Naive thymus-derived CD4-positive, alpha-beta T cell (primary cell): ENCODE results near the gene CYP27C1. TPM values are rescaled to one million over a fixed set of nuclear protein-coding genes. Genes with fewer than 3 reads are reported as not detected.
"Not testable (repeated sequence)": the region's sequence is repeated elsewhere in the genome, so short reads cannot be mapped to it uniquely, and the experiment has no call there.

ENCODE experiments used
- ATAC-seq: fragments of 150-1000 bp; cut with Tn5 transposase; 2 replicates; pipeline ENCODE4 v1.10.0; 2021; ENCODE audit warnings: mild to moderate bottlenecking, moderate library complexity
- CTCF ChIA-PET: fragments of 350-600 bp; sonication (Branson Sonifier 250); formaldehyde crosslinking; loops from one replicate; lab custom pipeline; 2021; ENCODE audit warnings: antibody characterized with exemption; lab: Charles Lee
- POLR2A ChIA-PET: fragments of 350-600 bp; sonication (Branson Sonifier 250); formaldehyde crosslinking; loops from one replicate; lab custom pipeline; 2021; ENCODE audit warnings: antibody characterized with exemption, inconsistent platforms; lab: Charles Lee
- DNase-seq, 9 donors: peaks; one replicate each; pipeline versions ENCODE4 v3.0.0 to v3.0.0-alpha.2; 2020 to 2022; ENCODE audit warnings: mixed read lengths in 1 of 9
- H3K27ac ChIP-seq: one replicate; pipeline ENCODE4 v1.7.0; 2013; ENCODE audit warnings: mild to moderate bottlenecking, low read depth, low read length, moderate library complexity
- H3K27me3 ChIP-seq, 2 donors: one replicate each; pipeline ENCODE4 v1.7.0; 2013; ENCODE audit warnings: low read length in 2 of 2, mild to moderate bottlenecking in 2 of 2, moderate library complexity in 2 of 2; ENCODE audit not compliant: control insufficient read depth in 2 of 2, insufficient read depth in 2 of 2
- H3K36me3 ChIP-seq, 3 experiments: 1 replicate in 2 of 3; 2 replicates in 1 of 3; pipeline ENCODE4 v1.7.0; 2013; ENCODE audit warnings: low read length in 3 of 3, mild to moderate bottlenecking in 3 of 3, moderate library complexity in 1 of 3; ENCODE audit not compliant: insufficient read depth in 3 of 3, control insufficient read depth in 2 of 3
- H3K4me1 ChIP-seq, 2 donors: one replicate each; pipeline ENCODE4 v1.7.0; 2013; ENCODE audit warnings: low read length in 2 of 2, mild to moderate bottlenecking in 2 of 2, moderate library complexity in 1 of 2; ENCODE audit not compliant: control insufficient read depth in 2 of 2, insufficient read depth in 2 of 2
- H3K4me3 ChIP-seq: 2 replicates; pipeline ENCODE4 v1.7.0; 2013; ENCODE audit warnings: mild to moderate bottlenecking, low read length
- H3K9me3 ChIP-seq, 3 experiments: 1 replicate in 2 of 3; 2 replicates in 1 of 3; pipeline ENCODE4 v1.7.0; 2013; ENCODE audit warnings: low read length in 3 of 3; ENCODE audit not compliant: control insufficient read depth in 2 of 3
- H3K27ac Mint-ChIP-seq, 9 donors: one replicate each; pipeline ENCODE4 v1.8.0; 2020 to 2022; ENCODE audit warnings: mixed read lengths in 9 of 9, mild to moderate bottlenecking in 8 of 9, moderate library complexity in 5 of 9, inconsistent platforms in 2 of 9
- H3K27me3 Mint-ChIP-seq, 5 donors: one replicate each; pipeline ENCODE4 v1.8.0; 2021 to 2022; ENCODE audit warnings: mixed read lengths in 5 of 5, mild to moderate bottlenecking in 1 of 5
- H3K36me3 Mint-ChIP-seq, 5 donors: one replicate each; pipeline ENCODE4 v1.8.0; 2020 to 2022; ENCODE audit warnings: mixed read lengths in 5 of 5, mild to moderate bottlenecking in 3 of 5, inconsistent platforms in 1 of 5
- H3K4me1 Mint-ChIP-seq, 7 donors: one replicate each; pipeline ENCODE4 v1.8.0; 2020 to 2022; ENCODE audit warnings: mixed read lengths in 7 of 7, mild to moderate bottlenecking in 3 of 7, inconsistent platforms in 1 of 7
- H3K4me3 Mint-ChIP-seq, 10 donors: one replicate each; pipeline ENCODE4 v1.8.0; 2020 to 2022; ENCODE audit warnings: mild to moderate bottlenecking in 10 of 10, mixed read lengths in 10 of 10, moderate library complexity in 6 of 10, inconsistent platforms in 2 of 10
- H3K9me3 Mint-ChIP-seq, 11 donors: one replicate each; pipeline ENCODE4 v1.8.0; 2020 to 2022; ENCODE audit warnings: mixed read lengths in 11 of 11, mild to moderate bottlenecking in 4 of 11, inconsistent platforms in 1 of 11, moderate library complexity in 1 of 11
- intact Hi-C, 2 donors: fragments of 100-400 bp; cut with micrococcal nuclease; formaldehyde crosslinking; loops; one replicate each; pipeline ENCODE4 v1.15.1; 2023
- polyA plus RNA-seq, 2 donors: library from polyadenylated mRNA; unstranded; fragments of 300-500 nt; fragmentation: Illumina TruSeq; gene quantifications; one replicate each; pipeline ENCODE4 v1.2.3, GENCODE V29; 2021
- total RNA-seq, 6 experiments: library from RNA in 5 of 6; stranded (reverse) in 5 of 6; gene quantifications; 1 replicate in 5 of 6; 2 replicates in 1 of 6; pipeline ENCODE4 v1.2.3 and lab custom pipeline; 2021 to 2026

Gene CYP27C1
- total and polyA plus RNA-seq, 7 experiments from 2014 or later: not detected

GRCh38 chr2:127233710-127234109 is 13.6 kb upstream of the CYP27C1 start:
- H3K27me3 Mint-ChIP-seq: peaks cover 0 to 7% (median 0%) of the 10 kb centered on the region in 5 donors
- ATAC-seq (peak; percentile 50), DNase-seq (no peak)
- ChIA-PET CTCF (no interaction called here), POLR2A (no interaction called here)
- Histone ChIP-seq H3K27ac (no peak overlapping the region), H3K27me3 (no peaks in the 10 kb centered on the region), H3K36me3 (no peaks in the 10 kb centered on the region), H3K9me3 (peaks cover 0 to 5% (median 0%) of the 10 kb centered on the region in 3 experiments), H3K4me1 (no peaks in the 10 kb centered on the region), H3K4me3 (no peak overlapping the region)
- H3K36me3 Mint-ChIP-seq: peaks cover 0 to 39% (median 20%) of the 10 kb centered on the region in 5 donors
- intact Hi-C loops: no loop called here
- H3K9me3 Mint-ChIP-seq: peaks cover 4 to 21% (median 14%) of the 10 kb centered on the region in 11 donors
- H3K4me3 Mint-ChIP-seq: no peak overlapping the region
- no peaks in the 10 kb centered on the region for H3K4me1 Mint-ChIP-seq
- H3K27ac Mint-ChIP-seq: no peak overlapping the region

GRCh38 chr2:127231130-127231865 is 11.2 kb upstream of the CYP27C1 start:
- Histone ChIP-seq H3K27me3 (no peaks in the 10 kb centered on the region), H3K4me1 (no peaks in the 10 kb centered on the region), H3K9me3 (no peaks in the 10 kb centered on the region), H3K27ac (no peak overlapping the region), H3K36me3 (no peaks in the 10 kb centered on the region), H3K4me3 (no peak overlapping the region)
- Mint-ChIP-seq H3K9me3 (peaks cover 0 to 16% (median 5%) of the 10 kb centered on the region in 11 donors), H3K36me3 (peaks cover 0 to 29% (median 8%) of the 10 kb centered on the region in 5 donors), H3K4me1 (no peaks in the 10 kb centered on the region), H3K27me3 (peaks cover 4 to 18% (median 14%) of the 10 kb centered on the region in 5 donors), H3K27ac (no peak overlapping the region), H3K4me3 (no peak overlapping the region)
- ChIA-PET POLR2A (no interaction called here), CTCF (no interaction called here)
- intact Hi-C loops: no loop called here
- ATAC-seq (no peak), DNase-seq (no peak)

DNA sequence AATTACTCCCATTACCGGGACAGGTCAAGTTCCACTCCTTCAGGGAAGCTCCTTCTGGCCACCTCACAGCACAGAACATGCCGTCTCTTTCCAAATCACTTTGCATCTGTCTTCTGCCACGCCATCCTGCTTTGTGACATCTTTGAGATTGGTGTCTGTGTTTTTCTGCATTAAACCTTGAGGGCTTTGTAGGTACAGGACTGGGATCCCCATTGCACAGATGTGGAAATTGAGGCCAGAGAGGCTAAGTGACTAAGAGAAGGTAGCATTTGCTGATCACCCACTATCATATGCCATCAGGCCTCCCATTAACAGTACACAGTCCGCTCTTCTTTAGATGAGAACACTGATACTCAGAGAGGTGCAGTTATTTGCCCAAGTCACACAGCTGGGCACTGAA is 9.5 kb upstream of the CYP27C1 start:
- no peak for DNase-seq
- no peak for ATAC-seq
- Histone ChIP-seq H3K4me1 (no peaks in the 10 kb centered on the region), H3K27me3 (no peaks in the 10 kb centered on the region), H3K4me3 (no peak overlapping the region), H3K36me3 (no peaks in the 10 kb centered on the region), H3K27ac (no peak overlapping the region), H3K9me3 (no peaks in the 10 kb centered on the region)
- no peak overlapping the region for H3K4me3 Mint-ChIP-seq
- no peaks in the 10 kb centered on the region for H3K4me1 Mint-ChIP-seq
- peaks cover 0 to 23% (median 6%) of the 10 kb centered on the region in 11 donors for H3K9me3 Mint-ChIP-seq
- ChIA-PET POLR2A (no interaction called here), CTCF (no interaction called here)
- H3K36me3 Mint-ChIP-seq: peaks cover 0 to 27% (median 6%) of the 10 kb centered on the region in 5 donors
- no peak overlapping the region for H3K27ac Mint-ChIP-seq
- intact Hi-C loops: no loop called here
- H3K27me3 Mint-ChIP-seq: peaks cover 16 to 32% (median 28%) of the 10 kb centered on the region in 5 donors

- Mint-ChIP-seq H3K27ac (no peak overlapping the region), H3K4me3 (no peak overlapping the region), H3K4me1 (no peaks in the 10 kb centered on the region), H3K36me3 (peaks cover 0 to 15% (median 3%) of the 10 kb centered on the region in 5 donors), H3K27me3 (peaks cover 24 to 43% (median 39%) of the 10 kb centered on the region in 5 donors), H3K9me3 (peaks cover 0 to 23% (median 6%) of the 10 kb centered on the region in 11 donors)
- DNase-seq (no peak), ATAC-seq (no peak)
- intact Hi-C loops: no loop called here
- Histone ChIP-seq H3K4me3 (no peak overlapping the region), H3K27ac (no peak overlapping the region), H3K4me1 (no peaks in the 10 kb centered on the region), H3K9me3 (no peaks in the 10 kb centered on the region), H3K27me3 (no peaks in the 10 kb centered on the region), H3K36me3 (no peaks in the 10 kb centered on the region)
- ChIA-PET CTCF (no interaction called here), POLR2A (no interaction called here)
Observed at GRCh38 chr2:127228102-127228501, 8.0 kb upstream of the CYP27C1 start.

GRCh38 chr2:127227264-127227660 is 7.2 kb upstream of the CYP27C1 start:
- H3K36me3 ChIP-seq, H3K4me3 Mint-ChIP-seq, DNase-seq, H3K27ac Mint-ChIP-seq, H3K4me1 ChIP-seq, H3K27ac ChIP-seq, H3K36me3 Mint-ChIP-seq, H3K4me3 ChIP-seq, intact Hi-C loops, H3K4me1 Mint-ChIP-seq, H3K27me3 ChIP-seq, ATAC-seq, CTCF ChIA-PET, POLR2A ChIA-PET, H3K9me3 ChIP-seq: not testable (repeated sequence)
- Mint-ChIP-seq H3K9me3 (peaks cover 0 to 23% (median 6%) of the 10 kb centered on the region in 11 donors), H3K27me3 (peaks cover 29 to 47% (median 42%) of the 10 kb centered on the region in 5 donors)

DNA sequence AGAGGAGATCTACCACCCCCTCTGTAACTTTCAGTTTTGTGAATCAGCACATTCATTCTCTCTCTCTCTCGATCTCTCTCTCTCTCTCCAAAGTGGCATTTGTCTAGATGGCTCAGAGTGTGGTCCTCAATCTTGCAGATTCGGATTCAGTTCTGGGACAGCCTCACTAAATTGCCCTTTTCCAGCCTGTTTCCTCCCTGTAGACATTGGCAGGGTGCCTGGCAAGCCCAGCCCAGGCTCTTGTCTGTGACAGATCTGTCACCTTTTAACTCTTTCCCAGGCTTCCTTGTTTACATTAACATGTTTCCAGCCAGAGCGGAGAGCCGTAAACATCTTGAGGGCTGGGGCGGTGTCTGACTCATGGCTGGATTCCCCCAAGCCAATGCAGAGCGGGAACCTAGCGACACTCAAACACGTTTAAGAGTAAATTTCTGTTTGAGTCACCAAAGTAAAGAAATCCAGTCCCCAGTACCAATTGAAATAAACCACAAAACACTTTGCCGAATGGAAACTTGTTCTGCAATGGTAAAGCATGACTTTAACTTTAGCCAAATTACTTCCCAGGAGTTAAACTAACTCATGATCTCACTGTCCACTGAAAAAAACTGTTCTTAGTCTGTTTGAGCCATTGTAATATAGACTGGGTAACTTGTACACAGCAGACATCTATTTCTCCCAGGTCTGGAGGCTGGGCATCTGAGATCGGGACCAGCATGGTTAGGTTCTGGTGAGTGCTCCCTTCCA is 6.6 kb upstream of the CYP27C1 start:
- Mint-ChIP-seq H3K27ac (no peak overlapping the region), H3K9me3 (peaks cover 0 to 23% (median 6%) of the 10 kb centered on the region in 11 donors), H3K27me3 (peaks cover 29 to 50% (median 42%) of the 10 kb centered on the region in 5 donors), H3K4me1 (no peaks in the 10 kb centered on the region), H3K4me3 (peak overlapping the region in 1 of 10 donors; percentile 58), H3K36me3 (peaks cover 0 to 7% (median 0%) of the 10 kb centered on the region in 5 donors)
- ChIA-PET CTCF (no interaction called here), POLR2A (no interaction called here)
- intact Hi-C loops: no loop called here
- ATAC-seq (no peak), DNase-seq (peak in 1 of 9 donors; percentile 30)
- H3K9me3 ChIP-seq: no peaks in the 10 kb centered on the region
- H3K27me3 ChIP-seq: no peaks in the 10 kb centered on the region
- no peak overlapping the region for H3K27ac ChIP-seq
- H3K36me3 ChIP-seq: no peaks in the 10 kb centered on the region
- H3K4me3 ChIP-seq: no peak overlapping the region
- no peaks in the 10 kb centered on the region for H3K4me1 ChIP-seq
